Measurements from ENCODE around the gene HM13.

DNA sequence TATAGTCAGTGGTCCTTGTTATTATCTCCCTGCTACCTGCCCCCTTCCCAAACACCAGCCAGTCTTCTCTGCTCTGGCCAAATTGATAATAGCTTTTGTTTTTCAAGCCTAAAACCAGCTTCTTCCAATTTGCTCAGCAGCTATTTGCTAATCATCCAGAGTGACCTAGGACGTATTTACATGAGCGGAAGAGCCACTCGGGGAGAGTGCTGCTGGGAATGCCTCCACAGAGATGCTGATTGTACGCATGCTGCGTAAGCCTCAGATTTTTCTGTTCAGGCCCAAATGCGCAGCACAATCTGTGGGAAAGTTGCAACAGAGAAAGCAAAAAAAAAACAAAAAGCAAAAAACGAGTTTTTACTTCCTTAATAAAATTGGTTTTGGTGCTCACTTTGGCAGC lies 66.5 kb downstream of the HM13 start:
- TF ChIP-seq POLR2A (IDR thresholded peaks at IDR 0.05; ENCODE audit: low read depth, low read length) (no peak), POLR2AphosphoS5 (IDR thresholded peaks at IDR 0.05; ENCODE audit: low read depth, low read length) (no peak), TAF1 (IDR thresholded peaks at IDR 0.05; ENCODE audit: borderline replicate concordance, low read depth, low read length) (no peak)

Measured in GM12892 (cell line).